SK-N-SH (cell line): ENCODE results near the gene PPP1CA. TPM values are rescaled to one million over a fixed set of nuclear protein-coding genes. Genes with fewer than 3 reads are reported as not detected.

Experiments used
- CTCF ChIA-PET: fragments of 300-600, 350-600 bp; formaldehyde crosslinking; extraction: SDS; loops from one replicate; lab custom pipeline; 2021; lab: Yijun Ruan, JAX
- POLR2A ChIA-PET: fragments of 350-600 bp; sonication (Branson Sonifier 250); formaldehyde crosslinking; extraction: SDS; loops from one replicate; lab custom pipeline; 2020; ENCODE audit warnings: antibody characterized with exemption, inconsistent platforms; lab: Yijun Ruan, JAX
- DNase-seq: peaks from one replicate; pipeline ENCODE4 v3.0.0; 2012
- H2AFZ ChIP-seq: fragments of 200-600 bp; sonication (generic); 2 replicates; pipeline ENCODE4 v1.8.1; 2016; ENCODE audit warnings: antibody characterized with exemption, mild to moderate bottlenecking, low read depth
- H3F3A ChIP-seq: fragments of 200-600 bp; sonication (generic); replicated peaks from 2 replicates; pipeline ENCODE3; 2016; ENCODE audit warnings: antibody characterized with exemption, mild to moderate bottlenecking; ENCODE audit not compliant: insufficient read depth
- H3K27ac ChIP-seq, 2 experiments: fragments of 200-500 bp in 1 of 2; fragments of 200-600 bp in 1 of 2; sonication (Bioruptor generic) in 1 of 2; sonication (generic), shearing (Covaris generic) in 1 of 2; 2 replicates each; pipeline versions ENCODE4 v1.5.1 to v1.6.1; 2014 to 2016; ENCODE audit warnings: low read depth in 2 of 2, inconsistent platforms in 1 of 2, low read length in 1 of 2, mild to moderate bottlenecking in 1 of 2, mixed read lengths in 1 of 2
- H3K27me3 ChIP-seq: fragments of 200-600 bp; sonication (generic), shearing (Covaris generic); 2 replicates; pipeline ENCODE4 v1.6.1; 2016; ENCODE audit warnings: mixed run types; ENCODE audit not compliant: insufficient read depth
- H3K36me3 ChIP-seq, 2 experiments: fragments of 200-500 bp in 1 of 2; fragments of 200-600 bp in 1 of 2; sonication (Bioruptor generic) in 1 of 2; sonication (generic) in 1 of 2; replicated peaks in 1 of 2; 2 replicates each; pipeline versions ENCODE3 to v1.5.1; 2014 to 2016; ENCODE audit warnings: low read length in 1 of 2, mild to moderate bottlenecking in 1 of 2; ENCODE audit not compliant: insufficient read depth in 2 of 2, control insufficient read depth in 1 of 2
- H3K4me1 ChIP-seq, 2 experiments: fragments of 200-500 bp in 1 of 2; fragments of 200-600 bp in 1 of 2; sonication (Bioruptor generic) in 1 of 2; sonication (generic), shearing (Covaris generic) in 1 of 2; 2 replicates each; pipeline versions ENCODE4 v1.5.1 to v1.6.1; 2014 to 2016; ENCODE audit warnings: low read depth in 1 of 2, low read length in 1 of 2, mixed run types in 1 of 2; ENCODE audit not compliant: insufficient read depth in 2 of 2, control insufficient read depth in 1 of 2
- H3K4me2 ChIP-seq: fragments of 200-600 bp; sonication (generic), shearing (Covaris generic); 2 replicates; pipeline ENCODE4 v1.6.1; 2017; ENCODE audit warnings: mixed run types
- H3K4me3 ChIP-seq, 2 experiments: fragments of 200-500 bp in 1 of 2; fragments of 200-600 bp in 1 of 2; sonication (Bioruptor generic) in 1 of 2; sonication (generic), shearing (Covaris generic) in 1 of 2; 2 replicates each; pipeline versions ENCODE4 v1.5.1 to v1.8.1; 2014 to 2016; ENCODE audit warnings: low read depth in 2 of 2, inconsistent platforms in 1 of 2, low read length in 1 of 2, mild to moderate bottlenecking in 1 of 2, mixed read lengths in 1 of 2, moderate library complexity in 1 of 2
- H3K79me2 ChIP-seq: fragments of 200-600 bp; sonication (generic); 2 replicates; pipeline ENCODE4 v1.8.1; 2017; ENCODE audit warnings: mild to moderate bottlenecking; ENCODE audit not compliant: insufficient read depth
- H3K9ac ChIP-seq: fragments of 200-600 bp; sonication (generic); 2 replicates; pipeline ENCODE4 v1.6.1; 2017; ENCODE audit warnings: mixed run types
- H3K9me2 ChIP-seq: fragments of 200-600 bp; sonication (generic); 2 replicates; pipeline ENCODE4 v1.6.1; 2017; ENCODE audit warnings: mixed run types
- H3K9me3 ChIP-seq: fragments of 200-600 bp; sonication (generic); 2 replicates; pipeline ENCODE4 v1.6.1; 2017; ENCODE audit warnings: mixed run types, mild to moderate bottlenecking, moderate library complexity
- H4K20me1 ChIP-seq: fragments of 200-600 bp; sonication (generic); 2 replicates; pipeline ENCODE4 v1.6.1; 2017; ENCODE audit warnings: mild to moderate bottlenecking, mixed run types; ENCODE audit not compliant: insufficient read depth
- CHD2 ChIP-seq: fragments of 150-350 bp; IDR thresholded peaks from 2 replicates; pipeline ENCODE4 v1.6.1; 2018; ENCODE audit warnings: low read length; ENCODE audit not compliant: partially characterized antibody
- CTCF ChIP-seq: fragments of 200-600 bp; sonication (generic); IDR thresholded peaks from 2 replicates; pipeline ENCODE4 v1.6.1; 2017; ENCODE audit warnings: antibody characterized with exemption, mild to moderate bottlenecking, moderate library complexity
- EP300 ChIP-seq, 2 experiments: IDR thresholded peaks; 2 replicates each; pipeline versions ENCODE4 v1.4.0 to v1.6.1; 2012; ENCODE audit warnings: borderline replicate concordance in 1 of 2, low read depth in 1 of 2, low read length in 1 of 2
- EZH2phosphoT487 ChIP-seq: fragments of 200-600 bp; sonication (generic); IDR thresholded peaks from 2 replicates; pipeline ENCODE4 v1.6.1; 2017; ENCODE audit warnings: low read depth, mixed run types, mild to moderate bottlenecking, antibody characterized with exemption, moderate library complexity, borderline replicate concordance
- FOXJ3 ChIP-seq: sonication (generic); formaldehyde crosslinking; IDR thresholded peaks from 2 replicates; pipeline ENCODE4 v1.5.1; 2020; ENCODE audit warnings: mild to moderate bottlenecking, missing genetic modification reagents
- NRF1 ChIP-seq: IDR thresholded peaks from 2 replicates; pipeline ENCODE4 v1.6.1; 2012; ENCODE audit warnings: low read depth, mild to moderate bottlenecking, low read length
- REST ChIP-seq: IDR thresholded peaks from 2 replicates; pipeline ENCODE4 v1.6.1; 2012; ENCODE audit warnings: mild to moderate bottlenecking, low read depth, low read length, moderate library complexity
- RFX5 ChIP-seq: IDR thresholded peaks from 2 replicates; pipeline ENCODE4 v1.6.1; 2012; ENCODE audit warnings: mild to moderate bottlenecking, improper control_type of control experiment, low read length
- SMC3 ChIP-seq: IDR thresholded peaks from 2 replicates; pipeline ENCODE4 v1.6.1; 2012; ENCODE audit warnings: low read depth, low read length, improper control_type of control experiment
- USF2 ChIP-seq: fragments of 150-350 bp; IDR thresholded peaks from 2 replicates; pipeline ENCODE4 v1.6.1; 2017; ENCODE audit warnings: antibody characterized with exemption, low read length, low read depth, borderline replicate concordance
- YY1 ChIP-seq: IDR thresholded peaks from 2 replicates; pipeline ENCODE4 v1.4.0; 2012; ENCODE audit warnings: low read depth, mild to moderate bottlenecking
- WGBS: methylation state at CpG from one replicate; pipeline ENCODE4 v1.1.6; 2017; ENCODE audit warnings: low lambda C conversion rate; 5-methylcytosine and 5-hydroxymethylcytosine counted together
- polyA plus RNA-seq, 3 experiments: library from polyadenylated mRNA; depleted of rRNA; stranded (reverse); fragments of >200 nt; gene quantifications; 2 replicates each; pipeline ENCODE4 v1.2.3, GENCODE V29; 2012

PPP1CA gene
- polyA plus RNA-seq, 1 of the 3 experiments (the other 2 are of a cell fraction), result 261 TPM

GRCh38 chr11:67408437-67409200 is 7.0 kb upstream of the PPP1CA start:
- no peaks in the 10 kb centered on the region for H3K9me3 ChIP-seq
- no peak overlapping the region for H3K9ac ChIP-seq
- CTCF ChIA-PET, result interaction anchor here (0.7 to 1.6 kb wide), 2 partner anchors 26 to 57 kb away, joined by 3 to 4 read pairs; no protein-coding TSS in a partner anchor
- no peak overlapping the region for H3K27ac ChIP-seq
- H3F3A ChIP-seq, result no peaks in the 10 kb centered on the region
- POLR2A ChIA-PET, result no interaction called here
- no peak for DNase-seq
- no peaks in the 10 kb centered on the region for H3K9me2 ChIP-seq
- H3K4me3 ChIP-seq, result no peak overlapping the region
- H3K4me1 ChIP-seq, result no peaks in the 10 kb centered on the region; a peak in 1 of 4 replicates
- H3K4me2 ChIP-seq, result no peak overlapping the region
- TF ChIP-seq YY1 (no peak), USF2 (no peak), REST (no peak), CHD2 (no peak)
- no peaks in the 10 kb centered on the region for H3K27me3 ChIP-seq
- H3K36me3 ChIP-seq, result no peaks in the 10 kb centered on the region
- H2AFZ ChIP-seq, result no peak overlapping the region
- 75% methylated on average over 10 of the region's 18 CpGs for WGBS
- no peaks in the 10 kb centered on the region for H3K79me2 ChIP-seq
- no peaks in the 10 kb centered on the region for H4K20me1 ChIP-seq

GRCh38 chr11:67407688-67408163 is 6.1 kb upstream of the PPP1CA start:
- H3K27me3 ChIP-seq, result no peaks in the 10 kb centered on the region
- CTCF ChIA-PET, result interaction anchor here (1.0 to 1.6 kb wide), 2 partner anchors 25 to 99 kb away, joined by 3 to 4 read pairs; no protein-coding TSS in a partner anchor
- DNase-seq, result no peak
- H3K4me1 ChIP-seq, result no peaks in the 10 kb centered on the region
- H2AFZ ChIP-seq, result no peak overlapping the region
- TF ChIP-seq EP300 (IDR thresholded peaks at IDR 0.05; ENCODE audit: borderline replicate concordance in 1 of 2, low read depth in 1 of 2, low read length in 1 of 2) (no peak), CHD2 (no peak), YY1 (no peak), NRF1 (no peak), SMC3 (no peak), CTCF (no peak), FOXJ3 (no peak), USF2 (no peak), RFX5 (no peak), EZH2phosphoT487 (no peak)
- TF ChIP-seq, all 33 proteins: peak for 0
- H3K36me3 ChIP-seq, result no peaks in the 10 kb centered on the region
- no peaks in the 10 kb centered on the region for H3K9me3 ChIP-seq
- POLR2A ChIA-PET, result no interaction called here
- no peak overlapping the region for H3K27ac ChIP-seq
- H3K4me2 ChIP-seq, result no peak overlapping the region
- no peak overlapping the region for H3K9ac ChIP-seq
- WGBS, result 71% methylated on average over 11 of the region's 12 CpGs
- H3F3A ChIP-seq, result no peaks in the 10 kb centered on the region
- H4K20me1 ChIP-seq, result no peaks in the 10 kb centered on the region
- H3K79me2 ChIP-seq, result no peaks in the 10 kb centered on the region
- no peak overlapping the region for H3K4me3 ChIP-seq
- no peaks in the 10 kb centered on the region for H3K9me2 ChIP-seq
